Ishikawa (cell line): ENCODE data around the gene INTU.
A peak's percentile ranks its signal among the peaks of the same experiment; 100 is the strongest.

ENCODE experiments used
- CEBPB ChIP-seq: IDR thresholded peaks from 2 replicates; pipeline ENCODE4 v1.6.1; 2012
- CREB1 ChIP-seq: IDR thresholded peaks from 2 replicates; pipeline ENCODE4 v1.6.1; 2012; ENCODE audit warnings: low read depth
- EP300 ChIP-seq: IDR thresholded peaks from 2 replicates; pipeline ENCODE4 v1.6.1; 2012; ENCODE audit warnings: borderline replicate concordance
- FOXM1 ChIP-seq: IDR thresholded peaks from 2 replicates; pipeline ENCODE4 v1.6.1; 2012; ENCODE audit warnings: low read depth, borderline replicate concordance
- MAX ChIP-seq: IDR thresholded peaks from 2 replicates; pipeline ENCODE4 v1.6.1; 2012
- NFIC ChIP-seq: IDR thresholded peaks from 2 replicates; pipeline ENCODE4 v1.6.1; 2012
- RAD21 ChIP-seq: IDR thresholded peaks from 2 replicates; pipeline ENCODE4 v1.6.1; 2012; ENCODE audit warnings: low read depth
- REST ChIP-seq: IDR thresholded peaks from 2 replicates; pipeline ENCODE4 v1.6.1; 2012; ENCODE audit warnings: low read depth, mild to moderate bottlenecking
- TAF1 ChIP-seq: IDR thresholded peaks from 2 replicates; pipeline ENCODE4 v1.6.1; 2012; ENCODE audit warnings: low read depth, mild to moderate bottlenecking
- TCF12 ChIP-seq: IDR thresholded peaks from 2 replicates; pipeline ENCODE4 v1.6.1; 2012; ENCODE audit warnings: low read depth
- TEAD4 ChIP-seq: IDR thresholded peaks from 2 replicates; pipeline ENCODE4 v1.6.1; 2012
- USF1 ChIP-seq: IDR thresholded peaks from 2 replicates; pipeline ENCODE4 v1.6.1; 2012
- YY1 ChIP-seq: IDR thresholded peaks from 2 replicates; pipeline ENCODE4 v1.6.1; 2012; ENCODE audit warnings: low read depth

GRCh38 chr4:127622921-127623796, 9.6 kb upstream of the INTU start:
- TF ChIP-seq EP300 (no peak), CEBPB (no peak), MAX (peak; percentile 50; the same call in 1 of the 2 replicates), RAD21 (peak; percentile 21; the same call in 1 of the 2 replicates), TAF1 (no peak), YY1 (no peak), NFIC (no peak), USF1 (no peak), REST (no peak), TEAD4 (no peak), CREB1 (no peak), TCF12 (no peak), FOXM1 (no peak)
